B cell (primary cell): ENCODE data around the gene KLF4.

Experiments used
- CTCF ChIP-seq: fragments of 200-600 bp; IDR thresholded peaks from one replicate; pipeline ENCODE4 v1.8.0; 2022; ENCODE audit warnings: antibody characterized with exemption, mild to moderate bottlenecking
- EZH2 ChIP-seq: IDR thresholded peaks from 2 replicates; pipeline ENCODE4 v1.6.1; 2012; ENCODE audit warnings: borderline replicate concordance, low read depth, mild to moderate bottlenecking, moderate library complexity, low read length; ENCODE audit not compliant: insufficient read depth, poor library complexity, severe bottlenecking

- TF ChIP-seq CTCF = no peak
- no peak for TF ChIP-seq EZH2
Observed at GRCh38 chr9:107438211-107439031, 51.1 kb downstream of the KLF4 start.
